H1 (cell line): ENCODE results near the gene ZNF48. TPM values are rescaled to one million over a fixed set of nuclear protein-coding genes. Genes with fewer than 3 reads are reported as not detected.
A peak's percentile ranks its signal among the peaks of the same experiment; 100 is the strongest.

ENCODE experiments used
- HDAC2 ChIP-seq, 2 experiments: fragments of 300-600 bp in 1 of 2; sonication (generic) in 1 of 2; IDR thresholded peaks; 2 replicates each; pipeline ENCODE4 v1.6.1; 2011 to 2012; ENCODE audit warnings: low read depth in 2 of 2, low read length in 2 of 2, mild to moderate bottlenecking in 2 of 2, moderate library complexity in 2 of 2, borderline replicate concordance in 1 of 2, inconsistent platforms in 1 of 2
- TAF1 ChIP-seq: IDR thresholded peaks from 2 replicates; pipeline ENCODE4 v1.6.1; 2011; ENCODE audit warnings: mild to moderate bottlenecking, low read depth, low read length
- polyA plus RNA-seq, 7 experiments: library from polyadenylated mRNA; depleted of rRNA in 3 of 7; stranded (reverse) in 5 of 7; unstranded in 2 of 7; fragments of >200 nt in 5 of 7; fragments of 200-250 nt in 2 of 7; gene quantifications; 1 replicate in 5 of 7; 2 replicates in 1 of 7; 4 replicates in 1 of 7; pipeline versions ENCODE4 v1.2.1 to v1.2.3, GENCODE V29; 2011 to 2013; ENCODE audit warnings: missing spikeins in 2 of 7, mixed read lengths in 2 of 7
- total RNA-seq: library from RNA; stranded (reverse); fragmentation: NEBNext Ultra II Directional; extraction: Animal tissue kit (Norgen Biotek cat#: 25700); gene quantifications from 2 replicates; pipeline ENCODE4 v1.2.1, GENCODE V29; 2021
- TF ChIP-seq, protein P1 (sequence below): fragments of 300-600 bp; sonication (generic); IDR thresholded peaks from 2 replicates; pipeline ENCODE4 v1.7.1; 2012; ENCODE audit warnings: low read length, moderate library complexity, mild to moderate bottlenecking, inconsistent platforms; ENCODE audit not compliant: insufficient replicate concordance
- TF ChIP-seq, protein P2 (sequence below), 3 experiments: IDR thresholded peaks; 1 replicate in 2 of 3; 2 replicates in 1 of 3; pipeline versions ENCODE4 v1.5.1 to v1.6.1; 2011; ENCODE audit warnings: low read length in 3 of 3, mild to moderate bottlenecking in 3 of 3, inconsistent platforms in 2 of 3, low read depth in 1 of 3, moderate library complexity in 1 of 3; ENCODE audit not compliant: insufficient read depth in 1 of 3; ENCODE audit errors: control extremely low read depth in 1 of 3

Gene ZNF48
- total and polyA plus RNA-seq, 2 of the 8 experiments (the other 6 are each of a cell fraction or from before 2014, with no cell fraction given), result 30.4 to 41.2 TPM

DNA sequence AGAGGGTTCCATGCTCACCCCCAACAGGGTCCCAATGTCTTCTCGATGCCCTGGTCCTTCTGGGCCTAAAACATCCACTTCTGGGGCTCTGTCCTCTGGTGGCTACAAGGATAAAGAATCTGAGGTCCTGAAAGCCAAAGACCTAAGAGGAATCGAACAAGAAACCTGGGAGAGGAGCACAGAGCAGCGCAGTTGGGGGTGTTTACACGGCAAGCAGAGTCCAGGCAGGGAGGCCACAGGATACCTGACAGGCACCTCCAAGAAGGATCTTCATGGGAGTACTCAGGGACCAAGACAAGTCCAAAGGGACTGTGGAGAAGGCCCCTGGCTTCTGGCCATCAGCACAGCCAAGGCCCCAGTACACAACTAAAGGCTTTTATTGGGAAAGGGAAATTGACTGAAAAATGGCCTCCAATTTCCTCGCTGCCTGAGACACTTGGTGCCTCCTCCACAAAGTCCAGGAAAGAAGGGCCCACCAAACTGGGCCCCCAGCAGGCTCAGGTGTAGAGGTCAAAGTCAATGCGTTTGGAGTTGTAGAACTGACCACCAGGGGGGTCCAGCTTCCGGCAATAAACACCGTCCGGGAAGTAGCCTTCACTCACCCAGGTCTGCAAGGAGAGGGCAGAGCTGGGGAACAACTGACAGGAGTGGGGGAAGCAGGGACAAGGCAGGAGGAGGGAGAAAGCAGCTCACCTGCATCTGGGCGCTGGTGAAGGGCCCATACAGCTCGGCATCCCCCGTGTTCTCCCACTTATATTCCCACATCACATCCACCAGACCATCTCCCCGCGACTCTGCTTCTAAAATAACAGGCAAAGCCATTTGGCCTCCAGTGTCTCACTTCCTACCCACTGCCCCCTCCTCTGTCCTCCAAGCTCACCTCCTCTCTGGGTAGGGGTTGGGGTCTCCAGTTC lies 42.5 kb upstream of the ZNF48 start (continued):
- TF ChIP-seq, protein P1, sequence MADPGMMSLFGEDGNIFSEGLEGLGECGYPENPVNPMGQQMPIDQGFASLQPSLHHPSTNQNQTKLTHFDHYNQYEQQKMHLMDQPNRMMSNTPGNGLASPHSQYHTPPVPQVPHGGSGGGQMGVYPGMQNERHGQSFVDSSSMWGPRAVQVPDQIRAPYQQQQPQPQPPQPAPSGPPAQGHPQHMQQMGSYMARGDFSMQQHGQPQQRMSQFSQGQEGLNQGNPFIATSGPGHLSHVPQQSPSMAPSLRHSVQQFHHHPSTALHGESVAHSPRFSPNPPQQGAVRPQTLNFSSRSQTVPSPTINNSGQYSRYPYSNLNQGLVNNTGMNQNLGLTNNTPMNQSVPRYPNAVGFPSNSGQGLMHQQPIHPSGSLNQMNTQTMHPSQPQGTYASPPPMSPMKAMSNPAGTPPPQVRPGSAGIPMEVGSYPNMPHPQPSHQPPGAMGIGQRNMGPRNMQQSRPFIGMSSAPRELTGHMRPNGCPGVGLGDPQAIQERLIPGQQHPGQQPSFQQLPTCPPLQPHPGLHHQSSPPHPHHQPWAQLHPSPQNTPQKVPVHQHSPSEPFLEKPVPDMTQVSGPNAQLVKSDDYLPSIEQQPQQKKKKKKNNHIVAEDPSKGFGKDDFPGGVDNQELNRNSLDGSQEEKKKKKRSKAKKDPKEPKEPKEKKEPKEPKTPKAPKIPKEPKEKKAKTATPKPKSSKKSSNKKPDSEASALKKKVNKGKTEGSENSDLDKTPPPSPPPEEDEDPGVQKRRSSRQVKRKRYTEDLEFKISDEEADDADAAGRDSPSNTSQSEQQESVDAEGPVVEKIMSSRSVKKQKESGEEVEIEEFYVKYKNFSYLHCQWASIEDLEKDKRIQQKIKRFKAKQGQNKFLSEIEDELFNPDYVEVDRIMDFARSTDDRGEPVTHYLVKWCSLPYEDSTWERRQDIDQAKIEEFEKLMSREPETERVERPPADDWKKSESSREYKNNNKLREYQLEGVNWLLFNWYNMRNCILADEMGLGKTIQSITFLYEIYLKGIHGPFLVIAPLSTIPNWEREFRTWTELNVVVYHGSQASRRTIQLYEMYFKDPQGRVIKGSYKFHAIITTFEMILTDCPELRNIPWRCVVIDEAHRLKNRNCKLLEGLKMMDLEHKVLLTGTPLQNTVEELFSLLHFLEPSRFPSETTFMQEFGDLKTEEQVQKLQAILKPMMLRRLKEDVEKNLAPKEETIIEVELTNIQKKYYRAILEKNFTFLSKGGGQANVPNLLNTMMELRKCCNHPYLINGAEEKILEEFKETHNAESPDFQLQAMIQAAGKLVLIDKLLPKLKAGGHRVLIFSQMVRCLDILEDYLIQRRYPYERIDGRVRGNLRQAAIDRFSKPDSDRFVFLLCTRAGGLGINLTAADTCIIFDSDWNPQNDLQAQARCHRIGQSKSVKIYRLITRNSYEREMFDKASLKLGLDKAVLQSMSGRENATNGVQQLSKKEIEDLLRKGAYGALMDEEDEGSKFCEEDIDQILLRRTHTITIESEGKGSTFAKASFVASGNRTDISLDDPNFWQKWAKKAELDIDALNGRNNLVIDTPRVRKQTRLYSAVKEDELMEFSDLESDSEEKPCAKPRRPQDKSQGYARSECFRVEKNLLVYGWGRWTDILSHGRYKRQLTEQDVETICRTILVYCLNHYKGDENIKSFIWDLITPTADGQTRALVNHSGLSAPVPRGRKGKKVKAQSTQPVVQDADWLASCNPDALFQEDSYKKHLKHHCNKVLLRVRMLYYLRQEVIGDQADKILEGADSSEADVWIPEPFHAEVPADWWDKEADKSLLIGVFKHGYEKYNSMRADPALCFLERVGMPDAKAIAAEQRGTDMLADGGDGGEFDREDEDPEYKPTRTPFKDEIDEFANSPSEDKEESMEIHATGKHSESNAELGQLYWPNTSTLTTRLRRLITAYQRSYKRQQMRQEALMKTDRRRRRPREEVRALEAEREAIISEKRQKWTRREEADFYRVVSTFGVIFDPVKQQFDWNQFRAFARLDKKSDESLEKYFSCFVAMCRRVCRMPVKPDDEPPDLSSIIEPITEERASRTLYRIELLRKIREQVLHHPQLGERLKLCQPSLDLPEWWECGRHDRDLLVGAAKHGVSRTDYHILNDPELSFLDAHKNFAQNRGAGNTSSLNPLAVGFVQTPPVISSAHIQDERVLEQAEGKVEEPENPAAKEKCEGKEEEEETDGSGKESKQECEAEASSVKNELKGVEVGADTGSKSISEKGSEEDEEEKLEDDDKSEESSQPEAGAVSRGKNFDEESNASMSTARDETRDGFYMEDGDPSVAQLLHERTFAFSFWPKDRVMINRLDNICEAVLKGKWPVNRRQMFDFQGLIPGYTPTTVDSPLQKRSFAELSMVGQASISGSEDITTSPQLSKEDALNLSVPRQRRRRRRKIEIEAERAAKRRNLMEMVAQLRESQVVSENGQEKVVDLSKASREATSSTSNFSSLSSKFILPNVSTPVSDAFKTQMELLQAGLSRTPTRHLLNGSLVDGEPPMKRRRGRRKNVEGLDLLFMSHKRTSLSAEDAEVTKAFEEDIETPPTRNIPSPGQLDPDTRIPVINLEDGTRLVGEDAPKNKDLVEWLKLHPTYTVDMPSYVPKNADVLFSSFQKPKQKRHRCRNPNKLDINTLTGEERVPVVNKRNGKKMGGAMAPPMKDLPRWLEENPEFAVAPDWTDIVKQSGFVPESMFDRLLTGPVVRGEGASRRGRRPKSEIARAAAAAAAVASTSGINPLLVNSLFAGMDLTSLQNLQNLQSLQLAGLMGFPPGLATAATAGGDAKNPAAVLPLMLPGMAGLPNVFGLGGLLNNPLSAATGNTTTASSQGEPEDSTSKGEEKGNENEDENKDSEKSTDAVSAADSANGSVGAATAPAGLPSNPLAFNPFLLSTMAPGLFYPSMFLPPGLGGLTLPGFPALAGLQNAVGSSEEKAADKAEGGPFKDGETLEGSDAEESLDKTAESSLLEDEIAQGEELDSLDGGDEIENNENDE, result no peak
- TF ChIP-seq, protein P2, sequence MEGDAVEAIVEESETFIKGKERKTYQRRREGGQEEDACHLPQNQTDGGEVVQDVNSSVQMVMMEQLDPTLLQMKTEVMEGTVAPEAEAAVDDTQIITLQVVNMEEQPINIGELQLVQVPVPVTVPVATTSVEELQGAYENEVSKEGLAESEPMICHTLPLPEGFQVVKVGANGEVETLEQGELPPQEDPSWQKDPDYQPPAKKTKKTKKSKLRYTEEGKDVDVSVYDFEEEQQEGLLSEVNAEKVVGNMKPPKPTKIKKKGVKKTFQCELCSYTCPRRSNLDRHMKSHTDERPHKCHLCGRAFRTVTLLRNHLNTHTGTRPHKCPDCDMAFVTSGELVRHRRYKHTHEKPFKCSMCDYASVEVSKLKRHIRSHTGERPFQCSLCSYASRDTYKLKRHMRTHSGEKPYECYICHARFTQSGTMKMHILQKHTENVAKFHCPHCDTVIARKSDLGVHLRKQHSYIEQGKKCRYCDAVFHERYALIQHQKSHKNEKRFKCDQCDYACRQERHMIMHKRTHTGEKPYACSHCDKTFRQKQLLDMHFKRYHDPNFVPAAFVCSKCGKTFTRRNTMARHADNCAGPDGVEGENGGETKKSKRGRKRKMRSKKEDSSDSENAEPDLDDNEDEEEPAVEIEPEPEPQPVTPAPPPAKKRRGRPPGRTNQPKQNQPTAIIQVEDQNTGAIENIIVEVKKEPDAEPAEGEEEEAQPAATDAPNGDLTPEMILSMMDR (IDR thresholded peaks at IDR 0.05; ENCODE audit: control extremely low read depth in 1 of 3, insufficient read depth in 1 of 3, low read depth in 1 of 3, low read length in 3 of 3), result peak; percentile 13 to 39 (median 29); a peak in 3 of 4 replicates
- TF ChIP-seq HDAC2 (IDR thresholded peaks at IDR 0.05; ENCODE audit: borderline replicate concordance in 1 of 2, low read depth in 2 of 2, low read length in 2 of 2) (no peak), TAF1 (no peak)
